Skeletal muscle satellite cell (primary cell): ENCODE data around the gene OR10J1.
A peak's percentile ranks its signal among the peaks of the same experiment; 100 is the strongest.
"Not testable (repeated sequence)": the region's sequence is repeated elsewhere in the genome, so short reads cannot be mapped to it uniquely, and the experiment has no call there.

ENCODE experiments used
- H3K27me3 ChIP-seq: 2 replicates; pipeline ENCODE4 v1.7.0; 2013; ENCODE audit warnings: low read length; ENCODE audit not compliant: control insufficient read depth, insufficient read depth
- H3K36me3 ChIP-seq: 2 replicates; pipeline ENCODE4 v1.7.0; 2013; ENCODE audit warnings: mild to moderate bottlenecking, control low read depth, low read length; ENCODE audit not compliant: insufficient read depth
- H3K4me1 ChIP-seq: 2 replicates; pipeline ENCODE4 v1.7.0; 2013; ENCODE audit warnings: low read length; ENCODE audit not compliant: control insufficient read depth, insufficient read depth
- H3K4me2 ChIP-seq: 2 replicates; pipeline ENCODE4 v1.7.0; 2013; ENCODE audit warnings: mild to moderate bottlenecking, low read length
- H3K4me3 ChIP-seq: 2 replicates; pipeline ENCODE4 v1.7.0; 2013; ENCODE audit warnings: low read length
- H3K9ac ChIP-seq: 2 replicates; pipeline ENCODE4 v1.7.0; 2013; ENCODE audit warnings: mild to moderate bottlenecking, low read depth, low read length, moderate library complexity
- H3K9me3 ChIP-seq: replicated peaks from 2 replicates; pipeline ENCODE4 v1.7.0; 2013; ENCODE audit warnings: mild to moderate bottlenecking, control low read depth, low read length

OR10J1 gene

GRCh38 chr1:159443066-159443750, 3.7 kb downstream of the OR10J1 start:
- Histone ChIP-seq H3K4me3 (no peak overlapping the region), H3K9me3 (no peaks in the 10 kb centered on the region), H3K9ac (no peak overlapping the region), H3K4me1 (no peaks in the 10 kb centered on the region), H3K27me3 (no peaks in the 10 kb centered on the region), H3K36me3 (no peaks in the 10 kb centered on the region), H3K4me2 (no peak overlapping the region)

GRCh38 chr1:159444511-159444910, 5.0 kb downstream of the OR10J1 start:
- Histone ChIP-seq H3K36me3 (no peaks in the 10 kb centered on the region), H3K4me2 (no peak overlapping the region), H3K27me3 (no peaks in the 10 kb centered on the region), H3K9ac (no peak overlapping the region), H3K4me3 (no peak overlapping the region), H3K4me1 (no peaks in the 10 kb centered on the region), H3K9me3 (no peaks in the 10 kb centered on the region)

DNA sequence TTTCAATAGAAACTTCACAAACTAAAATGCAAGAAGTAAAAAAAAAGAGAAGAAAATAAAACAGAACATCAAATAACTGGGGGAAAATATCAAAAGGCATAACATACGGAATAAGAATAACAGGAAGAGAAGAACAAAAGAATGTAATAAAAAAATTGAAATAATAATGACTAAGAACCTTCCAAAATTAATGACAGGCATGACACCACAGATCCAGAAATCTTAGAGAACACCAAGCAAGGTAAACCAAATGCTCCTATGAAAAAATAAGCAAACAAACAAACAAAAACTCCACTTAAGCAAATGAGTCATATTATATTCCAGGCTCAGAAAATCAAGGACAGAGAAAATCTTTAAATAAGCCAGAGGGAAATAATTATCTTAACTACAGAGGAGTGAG, 8.7 kb downstream of the OR10J1 start:
- H3K4me1 ChIP-seq = no peaks in the 10 kb centered on the region
- H3K4me2 ChIP-seq = no peak overlapping the region
- no peak overlapping the region for H3K9ac ChIP-seq
- no peaks in the 10 kb centered on the region for H3K27me3 ChIP-seq
- no peaks in the 10 kb centered on the region for H3K36me3 ChIP-seq
- H3K4me3 ChIP-seq = no peak overlapping the region
- H3K9me3 ChIP-seq = no peaks in the 10 kb centered on the region

- H3K4me3 ChIP-seq, H3K4me2 ChIP-seq, H3K9ac ChIP-seq, H3K4me1 ChIP-seq, H3K27me3 ChIP-seq, H3K36me3 ChIP-seq, H3K9me3 ChIP-seq: not testable (repeated sequence)
Measured at GRCh38 chr1:159449605-159450004, 10.1 kb downstream of the OR10J1 start.

GRCh38 chr1:159459551-159459950, 20.0 kb downstream of the OR10J1 start:
- Histone ChIP-seq H3K4me3 (no peak overlapping the region), H3K36me3 (no peaks in the 10 kb centered on the region), H3K4me2 (no peak overlapping the region), H3K27me3 (no peaks in the 10 kb centered on the region), H3K4me1 (no peaks in the 10 kb centered on the region), H3K9ac (no peak overlapping the region), H3K9me3 (no peaks in the 10 kb centered on the region)

GRCh38 chr1:159465191-159465603, 25.7 kb downstream of the OR10J1 start:
- no peak overlapping the region for H3K4me3 ChIP-seq
- H3K9ac ChIP-seq = no peak overlapping the region
- no peak overlapping the region for H3K4me2 ChIP-seq
- no peaks in the 10 kb centered on the region for H3K9me3 ChIP-seq
- H3K36me3 ChIP-seq = no peaks in the 10 kb centered on the region
- H3K4me1 ChIP-seq = peaks cover 7% of the 10 kb centered on the region
- H3K27me3 ChIP-seq = no peaks in the 10 kb centered on the region

- H3K4me1 ChIP-seq = peaks cover 26% of the 10 kb centered on the region
- H3K4me3 ChIP-seq = no peak overlapping the region
- H3K27me3 ChIP-seq = no peaks in the 10 kb centered on the region
- no peak overlapping the region for H3K4me2 ChIP-seq
- H3K36me3 ChIP-seq = no peaks in the 10 kb centered on the region
- H3K9ac ChIP-seq = no peak overlapping the region
- no peaks in the 10 kb centered on the region for H3K9me3 ChIP-seq
Measured at GRCh38 chr1:159468321-159468720, 28.8 kb downstream of the OR10J1 start.

- Histone ChIP-seq H3K9me3 (no peaks in the 10 kb centered on the region), H3K36me3 (no peaks in the 10 kb centered on the region), H3K9ac (peak overlapping the region; percentile 38), H3K4me3 (no peak overlapping the region), H3K27me3 (no peaks in the 10 kb centered on the region), H3K4me2 (no peak overlapping the region), H3K4me1 (peaks cover 39% of the 10 kb centered on the region)
Measured at GRCh38 chr1:159469921-159470533, 30.5 kb downstream of the OR10J1 start.

DNA sequence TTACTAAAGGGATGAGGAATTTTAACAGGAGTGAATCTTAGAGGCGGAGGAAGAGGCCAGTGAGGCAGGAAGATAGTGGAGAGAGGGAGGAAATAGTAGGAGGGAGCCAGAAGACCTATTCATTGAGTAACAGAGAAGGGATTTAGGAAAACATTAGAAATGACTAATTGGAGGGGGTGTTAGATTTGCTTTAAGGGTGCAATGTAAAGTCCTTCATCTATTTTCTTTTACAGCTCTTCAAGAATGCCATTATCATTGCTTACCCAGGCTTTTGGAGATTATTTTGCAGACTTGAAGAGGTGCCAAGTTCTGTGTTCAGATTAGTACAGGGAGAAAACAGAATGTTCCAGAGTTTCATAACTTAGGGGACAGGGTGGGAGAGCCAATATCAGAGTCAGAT, 33.8 kb downstream of the OR10J1 start:
- Histone ChIP-seq H3K36me3 (no peaks in the 10 kb centered on the region), H3K4me1 (peaks cover 49% of the 10 kb centered on the region), H3K9me3 (no peaks in the 10 kb centered on the region), H3K4me2 (no peak overlapping the region), H3K4me3 (no peak overlapping the region), H3K9ac (peak overlapping the region; percentile 39), H3K27me3 (no peaks in the 10 kb centered on the region)

DNA sequence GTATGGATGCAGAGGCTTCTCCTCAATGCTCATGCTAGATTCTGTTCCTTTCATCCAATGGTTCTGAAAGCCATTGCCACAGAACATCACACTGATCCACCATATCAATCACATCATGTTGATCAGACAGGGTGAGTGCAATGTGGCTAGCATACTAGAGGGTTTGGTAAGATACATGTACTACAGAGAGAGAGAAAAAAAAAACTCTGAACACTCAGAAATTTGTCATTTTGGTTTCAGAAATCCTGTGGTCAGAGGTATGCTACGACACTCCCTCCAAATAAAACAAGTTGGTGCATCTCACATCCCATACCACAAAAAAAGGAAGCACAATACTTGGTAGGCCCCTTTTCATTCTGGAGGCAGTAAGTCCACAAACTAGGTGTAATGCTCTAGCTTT, 35.4 kb downstream of the OR10J1 start:
- Histone ChIP-seq H3K4me1 (peaks cover 44% of the 10 kb centered on the region), H3K36me3 (no peaks in the 10 kb centered on the region)

DNA sequence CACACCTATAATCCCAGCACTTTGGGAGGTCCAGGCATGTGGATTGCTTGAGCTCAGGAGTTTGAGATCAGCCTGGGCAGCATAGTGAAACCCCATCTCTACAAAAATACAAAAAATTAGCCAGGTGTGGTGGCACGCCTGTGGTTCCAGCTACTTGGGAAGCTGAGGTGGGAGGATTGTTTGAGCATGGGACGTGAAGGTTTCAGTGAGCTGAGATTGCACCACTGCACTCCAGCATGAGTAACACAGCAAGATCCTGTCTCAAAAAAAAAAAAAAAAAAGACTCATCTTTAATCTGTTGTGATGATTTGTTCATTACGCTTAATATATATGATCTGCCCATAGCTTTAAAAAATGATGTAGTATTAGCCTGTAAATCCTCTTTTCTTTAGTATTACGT, 44.0 kb downstream of the OR10J1 start:
- Histone ChIP-seq H3K27me3 (no peaks in the 10 kb centered on the region), H3K36me3 (no peaks in the 10 kb centered on the region), H3K9me3 (no peaks in the 10 kb centered on the region), H3K4me3 (no peak overlapping the region), H3K9ac (no peak overlapping the region), H3K4me2 (no peak overlapping the region), H3K4me1 (no peaks in the 10 kb centered on the region)

More for the DNA sequence above, 35.4 kb downstream of the OR10J1 start:
- Histone ChIP-seq H3K4me2 (no peak overlapping the region), H3K9ac (no peak overlapping the region), H3K4me3 (no peak overlapping the region), H3K27me3 (no peaks in the 10 kb centered on the region), H3K9me3 (no peaks in the 10 kb centered on the region)
